B cell (primary cell): Measurements from ENCODE around the gene RBM26. TPM values are rescaled to one million over a fixed set of nuclear protein-coding genes. Genes with fewer than 3 reads are reported as not detected.

Experiments used
- ATAC-seq: fragments of 200-7000 bp; cut with Tn5 transposase; one replicate; pipeline ENCODE4 v1.10.0; 2021; ENCODE audit warnings: low read depth, mild to moderate bottlenecking, moderate number of reproducible peaks, moderate library complexity
- CTCF ChIA-PET: fragments of 350-600 bp; sonication (Branson Sonifier 250); formaldehyde crosslinking; loops from one replicate; lab custom pipeline; 2021; ENCODE audit warnings: antibody characterized with exemption, inconsistent platforms; lab: Charles Lee
- POLR2A ChIA-PET: fragments of 350-600 bp; sonication (Branson Sonifier 250); formaldehyde crosslinking; loops from one replicate; lab custom pipeline; 2021; ENCODE audit warnings: antibody characterized with exemption; lab: Charles Lee
- DNase-seq: peaks from one replicate; pipeline ENCODE4 v3.0.0; 2013
- H2AFZ ChIP-seq: 2 replicates; pipeline ENCODE4 v1.6.1; 2012; ENCODE audit warnings: mild to moderate bottlenecking, low read depth, low read length; ENCODE audit not compliant: insufficient read depth, poor library complexity, severe bottlenecking
- H3K27ac ChIP-seq, 2 donors: 1 replicate in 1 of 2; 2 replicates in 1 of 2; pipeline ENCODE4 v1.5.1; 2012 to 2013; ENCODE audit warnings: low read length in 2 of 2, mild to moderate bottlenecking in 2 of 2, moderate library complexity in 1 of 2
- H3K27me3 ChIP-seq, 4 experiments: fragments of 200-600 bp in 1 of 4; sonication (generic) in 1 of 4; replicated peaks in 1 of 4; 1 replicate in 2 of 4; 2 replicates in 2 of 4; pipeline versions ENCODE4 v1.6.1 to v1.7.0; 2013 to 2016; ENCODE audit warnings: low read length in 3 of 4, mild to moderate bottlenecking in 2 of 4, mixed read lengths in 1 of 4, moderate library complexity in 1 of 4; ENCODE audit not compliant: insufficient read depth in 4 of 4, control insufficient read depth in 3 of 4; ENCODE audit errors: control extremely low read depth in 1 of 4
- H3K36me3 ChIP-seq, 2 experiments: replicated peaks in 1 of 2; 1 replicate in 1 of 2; 2 replicates in 1 of 2; pipeline versions ENCODE4 v1.6.1 to v1.7.1; 2013; ENCODE audit warnings: low read length in 1 of 2; ENCODE audit not compliant: insufficient read depth in 2 of 2, control insufficient read depth in 1 of 2; ENCODE audit errors: control extremely low read depth in 1 of 2, extremely low read depth in 1 of 2
- H3K4me1 ChIP-seq, 2 donors: fragments of 200-600 bp in 1 of 2; sonication (generic) in 1 of 2; 1 replicate in 1 of 2; 2 replicates in 1 of 2; pipeline versions ENCODE4 v1.5.1 to v1.6.1; 2013 to 2017; ENCODE audit warnings: low read length in 2 of 2; ENCODE audit not compliant: control insufficient read depth in 2 of 2, insufficient read depth in 2 of 2
- H3K4me2 ChIP-seq: replicated peaks from 2 replicates; pipeline ENCODE3; 2012; ENCODE audit warnings: mild to moderate bottlenecking, low read depth, low read length; ENCODE audit not compliant: poor library complexity, severe bottlenecking
- H3K4me3 ChIP-seq, 5 experiments: fragments of 200-600 bp in 1 of 5; sonication (generic) in 1 of 5; 1 replicate in 3 of 5; 2 replicates in 2 of 5; pipeline versions ENCODE4 v1.5.1 to v1.7.0; 2011 to 2016; ENCODE audit warnings: low read length in 4 of 5, mild to moderate bottlenecking in 4 of 5, low read depth in 2 of 5, control low read depth in 1 of 5, moderate library complexity in 1 of 5; ENCODE audit not compliant: insufficient read depth in 1 of 5; ENCODE audit errors: control extremely low read depth in 1 of 5, extremely low read depth in 1 of 5
- H3K79me2 ChIP-seq: fragments of 200-600 bp; sonication (generic); one replicate; pipeline ENCODE4 v1.6.0; 2016; ENCODE audit warnings: low read length; ENCODE audit not compliant: control insufficient read depth, insufficient read depth
- H3K9ac ChIP-seq: fragments of 200-600 bp; sonication (generic); 2 replicates; pipeline ENCODE4 v1.6.1; 2017; ENCODE audit warnings: mild to moderate bottlenecking, low read length, moderate library complexity
- H3K9me3 ChIP-seq, 3 donors: one replicate each; pipeline versions ENCODE4 v1.6.1 to v1.7.1; 2013; ENCODE audit warnings: low read length in 2 of 3; ENCODE audit not compliant: control insufficient read depth in 2 of 3, insufficient read depth in 1 of 3; ENCODE audit errors: control extremely low read depth in 1 of 3
- H4K20me1 ChIP-seq: 2 replicates; pipeline ENCODE4 v1.6.0; 2012; ENCODE audit warnings: mild to moderate bottlenecking, low read length; ENCODE audit not compliant: insufficient read depth, control insufficient read depth, poor library complexity, severe bottlenecking
- H3K27ac Mint-ChIP-seq: one replicate; pipeline ENCODE4 v1.8.0; 2021; ENCODE audit warnings: mixed read lengths
- H3K27me3 Mint-ChIP-seq: one replicate; pipeline ENCODE4 v1.8.0; 2021; ENCODE audit warnings: mixed read lengths
- H3K4me1 Mint-ChIP-seq: one replicate; pipeline ENCODE4 v1.8.0; 2021; ENCODE audit warnings: mixed read lengths
- H3K4me3 Mint-ChIP-seq: one replicate; pipeline ENCODE4 v1.8.0; 2021; ENCODE audit warnings: mixed read lengths
- H3K9me3 Mint-ChIP-seq: one replicate; pipeline ENCODE4 v1.8.0; 2022; ENCODE audit warnings: mixed read lengths; ENCODE audit not compliant: insufficient read depth
- CTCF ChIP-seq: fragments of 200-600 bp; IDR thresholded peaks from one replicate; pipeline ENCODE4 v1.8.0; 2022; ENCODE audit warnings: antibody characterized with exemption, mild to moderate bottlenecking
- EZH2 ChIP-seq: IDR thresholded peaks from 2 replicates; pipeline ENCODE4 v1.6.1; 2012; ENCODE audit warnings: borderline replicate concordance, low read depth, mild to moderate bottlenecking, moderate library complexity, low read length; ENCODE audit not compliant: insufficient read depth, poor library complexity, severe bottlenecking
- WGBS: methylation state at CpG from one replicate; pipeline ENCODE4 v1.1.5; 2013; ENCODE audit warnings: missing lambda C conversion rate; ENCODE audit not compliant: insufficient coverage; 5-methylcytosine and 5-hydroxymethylcytosine counted together
- intact Hi-C: fragments of 100-400 bp; cut with micrococcal nuclease; formaldehyde crosslinking; loops from one replicate; pipeline ENCODE4 v1.10.0; 2022
- polyA plus RNA-seq: library from polyadenylated mRNA; depleted of rRNA; stranded (reverse); fragments of >200 nt; gene quantifications from 2 replicates; pipeline ENCODE4 v1.2.3, GENCODE V29; 2012
- total RNA-seq, 2 donors: library from RNA; stranded (reverse); fragments of 120-200 nt in 1 of 2; gene quantifications; 1 replicate in 1 of 2; 2 replicates in 1 of 2; pipeline versions ENCODE4 v1.2.3 to v1.2.4, GENCODE V29; 2013 to 2022

The RBM26 gene
- total and polyA plus RNA-seq, 2 donors (not counting 1 experiment from before 2014, with no cell fraction given): 34.5 to 159 TPM

- ATAC-seq (no peak), DNase-seq (no peak)
- Histone ChIP-seq H3K4me2 (no peak overlapping the region), H3K36me3 (peaks cover 0 to 41% of the 10 kb centered on the region in 2 experiments), H2AFZ (no peak overlapping the region), H3K9me3 (no peaks in the 10 kb centered on the region), H3K4me1 (no peaks in the 10 kb centered on the region), H3K27ac (no peak overlapping the region), H3K9ac (no peak overlapping the region), H3K79me2 (no peaks in the 10 kb centered on the region), H3K4me3 (no peak overlapping the region), H4K20me1 (no peaks in the 10 kb centered on the region), H3K27me3 (no peaks in the 10 kb centered on the region)
- Mint-ChIP-seq H3K27ac (no peak overlapping the region), H3K27me3 (no peaks in the 10 kb centered on the region), H3K4me1 (no peaks in the 10 kb centered on the region), H3K4me3 (no peak overlapping the region), H3K9me3 (no peaks in the 10 kb centered on the region)
- no CpG with 5 or more reads among the region's 1 CpG for WGBS
- ChIA-PET POLR2A (interaction anchor here (0.5 kb wide), 1 partner anchor 69 kb away, joined by 7 read pairs; no protein-coding TSS in a partner anchor), CTCF (no interaction called here)
- TF ChIP-seq EZH2: no peak
- no peak for TF ChIP-seq CTCF
- intact Hi-C loops: loop anchor here (5.0 kb wide), 1 partner anchor 34 kb away; no protein-coding TSS in a partner anchor
Measured at GRCh38 chr13:79328510-79328909, 77.5 kb downstream of the RBM26 start.

GRCh38 chr13:79320433-79320832 lies 85.6 kb downstream of the RBM26 start:
- Histone ChIP-seq H3K27me3 (no peaks in the 10 kb centered on the region), H3K27ac (no peak overlapping the region), H3K4me3 (no peak overlapping the region), H3K9me3 (no peaks in the 10 kb centered on the region), H4K20me1 (no peaks in the 10 kb centered on the region), H3K4me1 (no peaks in the 10 kb centered on the region), H2AFZ (no peak overlapping the region), H3K79me2 (no peaks in the 10 kb centered on the region), H3K4me2 (no peak overlapping the region), H3K36me3 (peaks cover 3 to 16% of the 10 kb centered on the region in 2 experiments), H3K9ac (no peak overlapping the region)
- CTCF ChIA-PET: no interaction called here
- H3K27me3 Mint-ChIP-seq: no peaks in the 10 kb centered on the region
- DNase-seq: no peak
- WGBS: no CpG with 5 or more reads among the region's 1 CpG
- no peak for ATAC-seq
- no peaks in the 10 kb centered on the region for H3K4me1 Mint-ChIP-seq
- no peaks in the 10 kb centered on the region for H3K9me3 Mint-ChIP-seq
- intact Hi-C loops: no loop called here
- H3K4me3 Mint-ChIP-seq: no peak overlapping the region
- no peak for TF ChIP-seq EZH2
- TF ChIP-seq CTCF: no peak
- POLR2A ChIA-PET: no interaction called here
- no peak overlapping the region for H3K27ac Mint-ChIP-seq
